Endothelial cell (in vitro differentiated cells): ENCODE results near the gene ACIN1. TPM values are rescaled to one million over a fixed set of nuclear protein-coding genes. Genes with fewer than 3 reads are reported as not detected.

Experiments
- DNase-seq: peaks from one replicate; pipeline ENCODE4 v3.0.0; 2021; ENCODE audit warnings: low spot score
- H3K27ac Mint-ChIP-seq: one replicate; pipeline ENCODE4 v1.8.0; 2021; ENCODE audit warnings: mixed read lengths, inconsistent platforms; ENCODE audit not compliant: unreplicated experiment
- H3K27me3 Mint-ChIP-seq: one replicate; pipeline ENCODE4 v1.8.0; 2021; ENCODE audit warnings: mild to moderate bottlenecking, moderate library complexity, mixed read lengths, inconsistent platforms; ENCODE audit not compliant: unreplicated experiment
- H3K36me3 Mint-ChIP-seq: one replicate; pipeline ENCODE4 v1.8.0; 2021; ENCODE audit warnings: mild to moderate bottlenecking, low read depth, mixed read lengths, inconsistent platforms; ENCODE audit not compliant: unreplicated experiment
- H3K4me1 Mint-ChIP-seq: one replicate; pipeline ENCODE4 v1.8.0; 2021; ENCODE audit warnings: mild to moderate bottlenecking, mixed read lengths, inconsistent platforms; ENCODE audit not compliant: unreplicated experiment
- H3K4me3 Mint-ChIP-seq: one replicate; pipeline ENCODE4 v1.8.0; 2021; ENCODE audit warnings: mild to moderate bottlenecking, mixed read lengths, inconsistent platforms; ENCODE audit not compliant: unreplicated experiment
- H3K9me3 Mint-ChIP-seq: one replicate; pipeline ENCODE4 v1.8.0; 2021; ENCODE audit warnings: mixed read lengths, inconsistent platforms; ENCODE audit not compliant: unreplicated experiment
- total RNA-seq: library from RNA; stranded (reverse); fragmentation: NEBNext Ultra II Directional; extraction: Animal tissue kit (Norgen Biotek cat#: 25700); gene quantifications from one replicate; pipeline ENCODE4 v1.2.1, GENCODE V29; 2021; ENCODE audit not compliant: unreplicated experiment
- TF ChIP-seq, protein P1 (sequence below): fragments of 200-600 bp; sonication (generic); IDR thresholded peaks from one replicate; pipeline ENCODE4 v1.5.0; 2021; ENCODE audit warnings: antibody characterized with exemption; ENCODE audit not compliant: unreplicated experiment

ACIN1 gene
- total RNA-seq, 1 donor from 2014 or later: 226 TPM

DNA sequence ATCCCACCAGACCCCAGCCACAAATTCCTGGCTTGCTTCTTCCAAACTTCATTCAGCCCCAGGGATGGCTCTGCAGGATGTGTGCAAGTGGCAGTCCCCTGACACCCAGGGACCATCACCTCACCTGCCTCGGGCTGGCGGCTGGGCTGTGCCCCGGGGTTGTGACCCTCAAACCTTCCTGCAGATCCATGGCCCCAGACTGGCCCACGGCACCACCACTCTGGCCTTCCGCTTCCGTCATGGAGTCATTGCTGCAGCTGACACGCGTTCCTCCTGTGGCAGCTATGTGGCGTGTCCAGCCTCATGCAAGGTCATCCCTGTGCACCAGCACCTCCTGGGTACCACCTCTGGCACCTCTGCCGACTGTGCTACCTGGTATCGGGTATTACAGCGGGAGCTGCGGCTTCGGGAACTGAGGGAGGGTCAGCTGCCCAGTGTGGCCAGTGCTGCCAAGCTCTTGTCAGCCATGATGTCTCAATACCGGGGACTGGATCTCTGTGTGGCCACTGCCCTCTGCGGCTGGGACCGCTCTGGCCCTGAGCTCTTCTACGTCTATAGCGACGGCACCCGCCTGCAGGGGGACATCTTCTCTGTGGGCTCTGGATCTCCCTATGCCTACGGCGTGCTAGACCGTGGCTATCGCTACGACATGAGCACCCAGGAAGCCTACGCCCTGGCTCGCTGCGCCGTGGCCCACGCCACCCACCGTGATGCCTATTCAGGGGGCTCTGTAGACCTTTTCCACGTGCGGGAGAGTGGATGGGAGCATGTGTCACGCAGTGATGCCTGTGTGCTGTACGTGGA, 52.6 kb downstream of the ACIN1 start, which contains the start of gene PSMB11:
PSMB11 (plus strand) TSS at position 51 of the 804 bp plus-strand sequence; CDS start at position 65, 14 bp downstream.
- peaks cover 12% of the 10 kb centered on the region for H3K27me3 Mint-ChIP-seq
- H3K27ac Mint-ChIP-seq: no peak within 1 kb of the TSS
- no peak for DNase-seq
- no peaks in the 10 kb centered on the region for H3K9me3 Mint-ChIP-seq
- H3K4me1 Mint-ChIP-seq: peaks cover 38% of the 10 kb centered on the region
- no peak within 1 kb of the TSS for H3K4me3 Mint-ChIP-seq
- peaks cover 6% of the 10 kb centered on the region for H3K36me3 Mint-ChIP-seq
- TF ChIP-seq, protein P1, sequence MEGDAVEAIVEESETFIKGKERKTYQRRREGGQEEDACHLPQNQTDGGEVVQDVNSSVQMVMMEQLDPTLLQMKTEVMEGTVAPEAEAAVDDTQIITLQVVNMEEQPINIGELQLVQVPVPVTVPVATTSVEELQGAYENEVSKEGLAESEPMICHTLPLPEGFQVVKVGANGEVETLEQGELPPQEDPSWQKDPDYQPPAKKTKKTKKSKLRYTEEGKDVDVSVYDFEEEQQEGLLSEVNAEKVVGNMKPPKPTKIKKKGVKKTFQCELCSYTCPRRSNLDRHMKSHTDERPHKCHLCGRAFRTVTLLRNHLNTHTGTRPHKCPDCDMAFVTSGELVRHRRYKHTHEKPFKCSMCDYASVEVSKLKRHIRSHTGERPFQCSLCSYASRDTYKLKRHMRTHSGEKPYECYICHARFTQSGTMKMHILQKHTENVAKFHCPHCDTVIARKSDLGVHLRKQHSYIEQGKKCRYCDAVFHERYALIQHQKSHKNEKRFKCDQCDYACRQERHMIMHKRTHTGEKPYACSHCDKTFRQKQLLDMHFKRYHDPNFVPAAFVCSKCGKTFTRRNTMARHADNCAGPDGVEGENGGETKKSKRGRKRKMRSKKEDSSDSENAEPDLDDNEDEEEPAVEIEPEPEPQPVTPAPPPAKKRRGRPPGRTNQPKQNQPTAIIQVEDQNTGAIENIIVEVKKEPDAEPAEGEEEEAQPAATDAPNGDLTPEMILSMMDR: no peak

DNA sequence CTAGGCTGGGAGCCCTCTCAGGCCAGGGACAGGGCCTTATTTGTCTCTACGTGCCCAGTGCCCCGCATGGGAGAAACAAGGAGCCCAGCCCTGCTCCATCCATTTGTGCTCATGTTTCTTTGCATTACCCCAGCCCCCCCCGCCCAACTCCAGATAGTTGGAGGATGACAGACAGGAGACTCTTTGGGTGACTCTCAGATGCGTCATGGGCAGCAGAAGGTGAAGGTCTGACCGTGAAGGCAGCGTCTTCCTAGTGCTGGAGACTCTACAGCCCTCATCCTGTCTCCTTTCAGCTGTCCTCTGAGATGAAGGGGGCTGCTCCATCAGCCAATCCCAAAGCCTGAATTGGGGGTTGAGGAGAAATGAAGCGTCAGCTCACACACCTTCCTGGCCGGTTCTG, 53.2 kb downstream of the ACIN1 start:
- H3K27me3 Mint-ChIP-seq: peaks cover 10% of the 10 kb centered on the region
- H3K9me3 Mint-ChIP-seq: no peaks in the 10 kb centered on the region
- H3K36me3 Mint-ChIP-seq: peaks cover 4% of the 10 kb centered on the region
- H3K27ac Mint-ChIP-seq: no peak overlapping the region
- no peak overlapping the region for H3K4me3 Mint-ChIP-seq
- DNase-seq: no peak
- peaks cover 32% of the 10 kb centered on the region for H3K4me1 Mint-ChIP-seq
- TF ChIP-seq, protein P1: no peak

DNA sequence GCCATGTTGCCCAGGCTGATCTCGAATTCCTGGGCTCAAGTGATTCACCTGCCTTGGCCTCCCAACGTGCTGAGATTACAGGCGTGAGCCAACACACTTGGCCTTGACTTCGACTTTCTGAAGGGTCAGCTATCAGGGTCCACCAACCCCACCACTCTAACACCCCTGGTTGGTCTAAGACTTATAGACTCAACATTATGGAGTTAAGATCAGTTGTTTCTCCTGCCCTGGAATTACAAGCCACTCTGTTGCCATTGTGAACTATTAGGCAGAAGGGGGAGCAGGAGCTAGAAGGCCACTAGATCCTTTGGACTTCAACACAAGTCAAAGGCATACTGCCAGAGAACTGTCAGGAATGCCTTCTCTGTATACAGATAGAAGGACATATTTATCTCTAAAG, 54.8 kb downstream of the ACIN1 start:
- TF ChIP-seq, protein P1: no peak
- H3K4me1 Mint-ChIP-seq: peaks cover 22% of the 10 kb centered on the region
- H3K9me3 Mint-ChIP-seq: no peaks in the 10 kb centered on the region
- peaks cover 4% of the 10 kb centered on the region for H3K36me3 Mint-ChIP-seq
- H3K27ac Mint-ChIP-seq: no peak overlapping the region
- no peak overlapping the region for H3K4me3 Mint-ChIP-seq
- H3K27me3 Mint-ChIP-seq: peaks cover 7% of the 10 kb centered on the region
- no peak for DNase-seq

DNA sequence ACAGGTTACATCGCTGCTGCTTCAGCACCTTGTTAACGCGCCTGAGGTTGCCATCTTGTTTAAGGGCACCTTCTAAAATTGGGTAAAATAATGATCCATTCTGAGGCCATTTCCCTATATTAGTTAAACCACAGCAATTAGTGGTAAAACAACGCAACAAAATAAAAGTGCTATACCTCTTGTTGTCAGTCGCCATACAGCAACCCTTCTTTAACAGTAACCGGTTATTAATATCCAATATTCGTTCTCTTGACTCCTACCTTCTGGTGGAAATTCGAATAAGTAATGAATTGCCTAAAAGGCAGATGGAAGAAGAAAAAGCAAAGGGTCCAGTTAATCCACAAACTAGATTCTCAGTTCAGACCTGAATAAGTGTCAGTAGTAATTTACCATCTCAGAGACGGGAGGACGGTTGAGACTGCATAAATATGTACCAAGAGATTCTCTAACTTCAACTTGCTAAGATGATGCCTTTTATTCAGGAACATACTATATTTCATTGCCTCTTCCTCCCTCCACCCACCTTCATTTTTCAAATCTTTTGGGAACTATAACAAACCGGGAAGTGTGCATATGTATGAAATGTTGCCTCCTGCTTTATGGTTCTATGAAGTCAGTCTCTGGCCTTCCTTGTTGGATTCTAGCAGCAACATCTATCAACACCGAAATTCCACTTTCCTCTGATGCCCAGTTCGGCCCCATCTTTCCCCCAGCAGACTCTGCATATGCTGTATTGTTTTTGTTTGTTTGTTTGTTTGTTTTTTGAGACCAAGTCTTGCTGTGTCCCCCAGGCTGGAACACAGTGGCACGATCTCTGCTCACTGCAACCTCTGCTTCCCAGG, 59.4 kb downstream of the ACIN1 start:
- TF ChIP-seq, protein P1: no peak
- H3K27ac Mint-ChIP-seq: peak overlapping the region; percentile 99
- H3K4me1 Mint-ChIP-seq: peaks cover 15% of the 10 kb centered on the region
- no peak for DNase-seq
- peaks cover 4% of the 10 kb centered on the region for H3K27me3 Mint-ChIP-seq
- H3K36me3 Mint-ChIP-seq: peaks cover 18% of the 10 kb centered on the region
- no peaks in the 10 kb centered on the region for H3K9me3 Mint-ChIP-seq
- H3K4me3 Mint-ChIP-seq: peak overlapping the region; percentile 98
